ENCODE data around the gene PCDHGA1.
A peak's percentile ranks its signal among the peaks of the same experiment; 100 is the strongest.

Gene PCDHGA1

GRCh38 chr5:141354900-141355469 is 24.7 kb downstream of the PCDHGA1 start, which contains the start of gene PCDHGA4:
Gene PCDHGA4, plus strand, starts transcription at chr5:141355021. Its CDS starts 87 bp downstream, at chr5:141355108.
- peak within 1 kb of the TSS; percentile 14 for H3K4me3 ChIP-seq (ENCODE audit: low read length)
- peak; percentile 35 for TF ChIP-seq CTCF (conservative IDR thresholded peaks at IDR 0.05; ENCODE audit: low read depth, low read length)
- no peak for DNase-seq (ENCODE audit: low read depth)

- no peak for TF ChIP-seq CTCF (conservative IDR thresholded peaks at IDR 0.05; ENCODE audit: low read depth, low read length)
- DNase-seq (ENCODE audit: low read depth), result no peak
- no peak overlapping the region for H3K4me3 ChIP-seq (ENCODE audit: low read length)
Observed at GRCh38 chr5:141355641-141356040, 25.3 kb downstream of the PCDHGA1 start.

GRCh38 chr5:141356133-141356532 is 25.8 kb downstream of the PCDHGA1 start:
- no peak for DNase-seq (ENCODE audit: low read depth)
- no peak overlapping the region for H3K4me3 ChIP-seq (ENCODE audit: low read length)
- TF ChIP-seq CTCF (conservative IDR thresholded peaks at IDR 0.05; ENCODE audit: low read depth, low read length), result no peak

- DNase-seq (ENCODE audit: low read depth), result no peak
- no peak overlapping the region for H3K4me3 ChIP-seq (ENCODE audit: low read length)
- TF ChIP-seq CTCF (conservative IDR thresholded peaks at IDR 0.05; ENCODE audit: low read depth, low read length), result no peak
Observed at GRCh38 chr5:141356950-141357349, 26.6 kb downstream of the PCDHGA1 start.

GRCh38 chr5:141359790-141360426 is 29.6 kb downstream of the PCDHGA1 start, which contains the start of gene PCDHGB2:
Gene PCDHGB2, plus strand, starts transcription at chr5:141359994. Its CDS starts 142 bp downstream, at chr5:141360136.
- DNase-seq (ENCODE audit: low read depth), result no peak
- peak; percentile 22 for TF ChIP-seq CTCF (conservative IDR thresholded peaks at IDR 0.05; ENCODE audit: low read depth, low read length)
- peak within 1 kb of the TSS; percentile 22 for H3K4me3 ChIP-seq (ENCODE audit: low read length)

- H3K4me3 ChIP-seq (ENCODE audit: low read length), result no peak overlapping the region
- TF ChIP-seq CTCF (conservative IDR thresholded peaks at IDR 0.05; ENCODE audit: low read depth, low read length), result no peak
- no peak for DNase-seq (ENCODE audit: low read depth)
Observed at GRCh38 chr5:141360685-141361084, 30.4 kb downstream of the PCDHGA1 start.

GRCh38 chr5:141362719-141363118 is 32.4 kb downstream of the PCDHGA1 start:
- H3K4me3 ChIP-seq (ENCODE audit: low read length), result no peak overlapping the region
- DNase-seq (ENCODE audit: low read depth), result no peak
- TF ChIP-seq CTCF (conservative IDR thresholded peaks at IDR 0.05; ENCODE audit: low read depth, low read length), result no peak

Data from retinal pigment epithelial cell (primary cell).